ENCODE measurements around the gene LSR. TPM values are rescaled to one million over a fixed set of nuclear protein-coding genes. Genes with fewer than 3 reads are reported as not detected.
A peak's percentile ranks its signal among the peaks of the same experiment; 100 is the strongest.

LSR gene
- total RNA-seq, 1 experiment from 2014 or later: 64.7 TPM

DNA sequence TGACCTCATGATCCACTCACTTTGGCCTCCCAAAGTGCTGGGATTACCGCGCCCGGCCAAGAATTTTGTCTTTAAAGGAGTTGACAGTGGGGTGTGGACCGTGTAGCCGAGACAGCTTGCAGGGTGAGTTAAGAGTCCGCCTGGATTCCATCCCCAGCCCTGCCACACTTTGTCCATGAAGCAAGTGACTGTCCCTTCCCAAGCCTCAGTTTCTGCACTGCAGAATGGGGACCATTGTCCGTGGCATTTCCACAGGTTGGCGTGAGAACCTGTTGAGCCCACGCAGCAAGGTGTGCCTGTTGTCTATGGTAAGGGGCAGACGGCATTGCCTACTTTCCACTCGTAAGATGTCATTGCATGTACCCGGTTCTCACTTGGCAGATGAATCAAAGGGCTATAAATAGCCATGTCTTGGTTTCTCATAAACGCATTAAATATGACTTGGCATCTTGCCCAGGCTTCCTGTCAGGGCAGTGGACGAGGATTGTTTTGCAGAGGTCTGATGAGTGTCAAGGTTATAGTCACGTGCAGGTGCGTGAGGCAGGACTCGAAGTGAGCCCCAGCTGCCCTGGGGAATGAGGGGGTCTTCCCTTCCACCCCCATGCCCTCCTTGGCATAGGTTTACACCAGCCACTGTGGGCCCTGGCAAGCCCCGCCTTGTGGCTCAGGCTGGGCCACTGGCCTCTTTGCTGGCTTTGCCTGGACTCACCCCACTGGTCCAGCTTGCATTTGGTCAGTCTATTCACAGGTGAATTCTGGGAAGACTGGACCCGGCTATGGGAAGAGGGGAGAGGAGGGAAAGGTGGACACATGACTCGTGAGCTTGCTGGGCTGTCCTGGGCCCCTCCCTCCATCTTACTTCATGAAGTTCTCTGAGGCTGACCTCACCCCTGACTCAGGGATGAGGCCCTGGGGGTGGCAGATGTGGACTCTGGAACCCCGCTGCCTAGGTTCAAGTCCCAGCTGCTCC lies 34.9 kb upstream of the LSR start:
- DNase-seq (ENCODE audit: low read depth, low spot score): peak; percentile 85
- no peaks in the 10 kb centered on the region for H3K36me3 ChIP-seq (ENCODE audit: control insufficient read depth, insufficient read depth, low read length)
- BruUV-seq (replicated peaks): no TSS peak
- no peak overlapping the region for H3K4me3 ChIP-seq (ENCODE audit: low read depth in 2 of 2, low read length in 2 of 2)
- peak; percentile 65 for ATAC-seq
- no peak for TF ChIP-seq SIN3A (IDR thresholded peaks at IDR 0.05; ENCODE audit: borderline replicate concordance, insufficient read depth, low read depth, low read length)
- TF ChIP-seq, protein P1, sequence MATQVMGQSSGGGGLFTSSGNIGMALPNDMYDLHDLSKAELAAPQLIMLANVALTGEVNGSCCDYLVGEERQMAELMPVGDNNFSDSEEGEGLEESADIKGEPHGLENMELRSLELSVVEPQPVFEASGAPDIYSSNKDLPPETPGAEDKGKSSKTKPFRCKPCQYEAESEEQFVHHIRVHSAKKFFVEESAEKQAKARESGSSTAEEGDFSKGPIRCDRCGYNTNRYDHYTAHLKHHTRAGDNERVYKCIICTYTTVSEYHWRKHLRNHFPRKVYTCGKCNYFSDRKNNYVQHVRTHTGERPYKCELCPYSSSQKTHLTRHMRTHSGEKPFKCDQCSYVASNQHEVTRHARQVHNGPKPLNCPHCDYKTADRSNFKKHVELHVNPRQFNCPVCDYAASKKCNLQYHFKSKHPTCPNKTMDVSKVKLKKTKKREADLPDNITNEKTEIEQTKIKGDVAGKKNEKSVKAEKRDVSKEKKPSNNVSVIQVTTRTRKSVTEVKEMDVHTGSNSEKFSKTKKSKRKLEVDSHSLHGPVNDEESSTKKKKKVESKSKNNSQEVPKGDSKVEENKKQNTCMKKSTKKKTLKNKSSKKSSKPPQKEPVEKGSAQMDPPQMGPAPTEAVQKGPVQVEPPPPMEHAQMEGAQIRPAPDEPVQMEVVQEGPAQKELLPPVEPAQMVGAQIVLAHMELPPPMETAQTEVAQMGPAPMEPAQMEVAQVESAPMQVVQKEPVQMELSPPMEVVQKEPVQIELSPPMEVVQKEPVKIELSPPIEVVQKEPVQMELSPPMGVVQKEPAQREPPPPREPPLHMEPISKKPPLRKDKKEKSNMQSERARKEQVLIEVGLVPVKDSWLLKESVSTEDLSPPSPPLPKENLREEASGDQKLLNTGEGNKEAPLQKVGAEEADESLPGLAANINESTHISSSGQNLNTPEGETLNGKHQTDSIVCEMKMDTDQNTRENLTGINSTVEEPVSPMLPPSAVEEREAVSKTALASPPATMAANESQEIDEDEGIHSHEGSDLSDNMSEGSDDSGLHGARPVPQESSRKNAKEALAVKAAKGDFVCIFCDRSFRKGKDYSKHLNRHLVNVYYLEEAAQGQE (IDR thresholded peaks at IDR 0.05; ENCODE audit: insufficient read depth in 1 of 2, low read depth in 2 of 2, low read length in 1 of 2): no peak
- TF ChIP-seq TCF7L2 (IDR thresholded peaks at IDR 0.05; ENCODE audit: low read depth, low read length): peak; percentile 49; the same call in 1 of the 2 replicates
- TF ChIP-seq, protein P2, sequence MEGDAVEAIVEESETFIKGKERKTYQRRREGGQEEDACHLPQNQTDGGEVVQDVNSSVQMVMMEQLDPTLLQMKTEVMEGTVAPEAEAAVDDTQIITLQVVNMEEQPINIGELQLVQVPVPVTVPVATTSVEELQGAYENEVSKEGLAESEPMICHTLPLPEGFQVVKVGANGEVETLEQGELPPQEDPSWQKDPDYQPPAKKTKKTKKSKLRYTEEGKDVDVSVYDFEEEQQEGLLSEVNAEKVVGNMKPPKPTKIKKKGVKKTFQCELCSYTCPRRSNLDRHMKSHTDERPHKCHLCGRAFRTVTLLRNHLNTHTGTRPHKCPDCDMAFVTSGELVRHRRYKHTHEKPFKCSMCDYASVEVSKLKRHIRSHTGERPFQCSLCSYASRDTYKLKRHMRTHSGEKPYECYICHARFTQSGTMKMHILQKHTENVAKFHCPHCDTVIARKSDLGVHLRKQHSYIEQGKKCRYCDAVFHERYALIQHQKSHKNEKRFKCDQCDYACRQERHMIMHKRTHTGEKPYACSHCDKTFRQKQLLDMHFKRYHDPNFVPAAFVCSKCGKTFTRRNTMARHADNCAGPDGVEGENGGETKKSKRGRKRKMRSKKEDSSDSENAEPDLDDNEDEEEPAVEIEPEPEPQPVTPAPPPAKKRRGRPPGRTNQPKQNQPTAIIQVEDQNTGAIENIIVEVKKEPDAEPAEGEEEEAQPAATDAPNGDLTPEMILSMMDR (IDR thresholded peaks at IDR 0.05): no peak
- no peak for TF ChIP-seq POLR2AphosphoS5 (IDR thresholded peaks at IDR 0.05; ENCODE audit: low read depth, low read length)
- POLR2A ChIA-PET: no interaction called here
- H3K27ac ChIP-seq (ENCODE audit: low read length): no peak overlapping the region
- H3K27me3 ChIP-seq (ENCODE audit: control insufficient read depth, insufficient read depth, low read length): no peaks in the 10 kb centered on the region
- CTCF ChIA-PET: no interaction called here
- no peaks in the 10 kb centered on the region for H3K9me3 ChIP-seq (ENCODE audit: control insufficient read depth, insufficient read depth, low read depth, low read length)
- H3K4me1 ChIP-seq (ENCODE audit: control insufficient read depth, insufficient read depth, low read length): peaks cover 6% of the 10 kb centered on the region; the same call in 1 of the 2 replicates
- in situ Hi-C loops (cut with HindIII; ENCODE audit: low pct_unique_long_range_greater_than_20kb, low sequenced_read_pairs): no loop called here
- intact Hi-C loops (cut with micrococcal nuclease; ENCODE audit: unreplicated experiment): no loop called here

DNA sequence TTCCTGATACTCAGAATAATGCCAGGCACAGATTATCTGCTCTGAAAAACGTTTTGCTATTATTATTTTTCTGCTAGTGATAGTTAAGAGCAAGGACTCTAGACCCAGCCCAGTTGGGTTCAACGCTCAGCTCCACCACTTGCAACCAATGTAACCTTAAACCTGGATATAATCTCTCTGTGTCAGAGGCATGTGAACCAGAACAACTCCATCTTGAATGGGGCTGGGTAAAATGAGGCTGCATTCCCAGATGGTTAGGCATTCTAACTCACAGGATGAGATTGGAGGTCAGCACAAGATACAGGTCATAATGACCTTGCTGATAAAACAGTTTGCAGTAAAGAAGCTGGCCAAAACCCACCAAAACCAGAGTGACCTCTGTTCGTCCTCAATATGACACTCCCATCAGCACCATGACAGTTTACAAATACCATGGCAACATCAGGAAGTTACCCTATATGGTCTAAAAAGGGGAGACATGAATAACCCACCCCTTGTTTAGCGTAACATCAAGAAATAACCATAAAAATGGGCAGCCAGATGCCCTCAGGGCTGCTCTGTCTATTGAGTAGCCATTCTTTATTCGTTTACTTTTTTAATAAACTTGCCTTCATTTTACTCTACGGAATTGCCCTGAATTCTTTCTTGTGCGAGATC lies 33.9 kb upstream of the LSR start:
- no peak for ATAC-seq
- Histone ChIP-seq H3K4me1 (ENCODE audit: control insufficient read depth, insufficient read depth, low read length) (peaks cover 6% of the 10 kb centered on the region; the same call in 1 of the 2 replicates), H3K36me3 (ENCODE audit: control insufficient read depth, insufficient read depth, low read length) (no peaks in the 10 kb centered on the region), H3K27ac (ENCODE audit: low read length) (no peak overlapping the region), H3K27me3 (ENCODE audit: control insufficient read depth, insufficient read depth, low read length) (no peaks in the 10 kb centered on the region), H3K9me3 (ENCODE audit: control insufficient read depth, insufficient read depth, low read depth, low read length) (no peaks in the 10 kb centered on the region), H3K4me3 (ENCODE audit: low read depth in 2 of 2, low read length in 2 of 2) (no peak overlapping the region)
- DNase-seq (ENCODE audit: low read depth, low spot score): no peak
- TF ChIP-seq, protein P1 (IDR thresholded peaks at IDR 0.05; ENCODE audit: insufficient read depth in 1 of 2, low read depth in 2 of 2, low read length in 1 of 2): no peak
- TF ChIP-seq POLR2AphosphoS5 (IDR thresholded peaks at IDR 0.05; ENCODE audit: low read depth, low read length) (no peak), TCF7L2 (IDR thresholded peaks at IDR 0.05; ENCODE audit: low read depth, low read length) (no peak), SIN3A (IDR thresholded peaks at IDR 0.05; ENCODE audit: borderline replicate concordance, insufficient read depth, low read depth, low read length) (no peak)
- TF ChIP-seq, protein P2 (IDR thresholded peaks at IDR 0.05): no peak
- CTCF ChIA-PET: no interaction called here
- no TSS peak for BruUV-seq (replicated peaks)
- in situ Hi-C loops (cut with HindIII; ENCODE audit: low pct_unique_long_range_greater_than_20kb, low sequenced_read_pairs) (no loop called here), intact Hi-C loops (cut with micrococcal nuclease; ENCODE audit: unreplicated experiment) (no loop called here)
- POLR2A ChIA-PET: no interaction called here

Measured in Panc1 (cell line).